ENCODE measurements around the gene TTLL9. TPM values are rescaled to one million over a fixed set of nuclear protein-coding genes. Genes with fewer than 3 reads are reported as not detected.
A peak's percentile ranks its signal among the peaks of the same experiment; 100 is the strongest.

The TTLL9 gene
- total RNA-seq, 5 donors from 2014 or later (not counting 1 experiment from before 2014, with no cell fraction given): 0.16 TPM; not detected in 4

- Histone ChIP-seq H3K4me1 (ENCODE audit: control insufficient read depth in 1 of 2, extremely low read depth in 1 of 2, insufficient read depth in 2 of 2, low read length in 2 of 2) (peaks cover 3 to 19% of the 10 kb centered on the region in 2 experiments), H3K9me3 (no peaks in the 10 kb centered on the region), H3K36me3 (ENCODE audit: control insufficient read depth in 2 of 2, extremely low read depth in 1 of 2, insufficient read depth in 1 of 2, low read length in 1 of 2) (no peaks in the 10 kb centered on the region), H3K27ac (ENCODE audit: low read length) (no peak overlapping the region), H3K4me3 (ENCODE audit: control insufficient read depth in 1 of 2, extremely low read depth in 1 of 2, low read length in 1 of 2) (peak overlapping the region; percentile 29 to 69), H3K27me3 (replicated peaks in 1 of 2; ENCODE audit: control insufficient read depth in 2 of 2, extremely low read depth in 1 of 2, insufficient read depth in 2 of 2, low read length in 1 of 2) (peaks cover 0 to 56% of the 10 kb centered on the region in 2 experiments)
- no peaks in the 10 kb centered on the region for H3K36me3 Mint-ChIP-seq
- H3K27ac Mint-ChIP-seq: no peak overlapping the region
- peaks cover 11 to 15% (median 12%) of the 10 kb centered on the region in 3 donors for H3K4me1 Mint-ChIP-seq
- peaks cover 5 to 30% of the 10 kb centered on the region in 2 donors for H3K27me3 Mint-ChIP-seq
- ChIA-PET POLR2A (interaction anchor here (0.7 kb wide), 2 partner anchors 13 to 110 kb away, joined by 3 to 4 read pairs; no protein-coding TSS in a partner anchor), CTCF (interaction anchor here in 1 of 2 donors (1.0 to 1.6 kb wide), 3 partner anchors 12 to 91 kb away, joined by 3 to 4 read pairs (median 3); partner anchors contain the start of gene PDRG1)
- H3K4me3 Mint-ChIP-seq: peak overlapping the region; percentile 9 to 84 (median 39)
- DNase-seq (no peak), ATAC-seq (replicated peaks in 1 of 4) (no peak)
- WGBS (ENCODE audit: insufficient coverage): 51% methylated on average over 9 of the region's 15 CpGs
- no peaks in the 10 kb centered on the region for H3K9me3 Mint-ChIP-seq
These were observed 9.9 kb upstream of the TTLL9 start for GRCh38 chr20:31860390-31861134.

GRCh38 chr20:31861135-31861384, 9.4 kb upstream of the TTLL9 start:
- Mint-ChIP-seq H3K9me3 (no peaks in the 10 kb centered on the region), H3K4me1 (peaks cover 11 to 15% (median 12%) of the 10 kb centered on the region in 3 donors), H3K36me3 (no peaks in the 10 kb centered on the region), H3K27ac (no peak overlapping the region), H3K27me3 (peaks cover 5 to 30% of the 10 kb centered on the region in 2 donors), H3K4me3 (peak overlapping the region in 2 of 3 donors; percentile 39 to 84)
- no peaks in the 10 kb centered on the region for H3K9me3 ChIP-seq
- no peaks in the 10 kb centered on the region for H3K36me3 ChIP-seq (ENCODE audit: control insufficient read depth in 2 of 2, extremely low read depth in 1 of 2, insufficient read depth in 1 of 2, low read length in 1 of 2)
- H3K27ac ChIP-seq (ENCODE audit: low read length): no peak overlapping the region
- ChIA-PET CTCF (interaction anchor here in 1 of 2 donors (1.0 to 1.6 kb wide), 2 partner anchors 10 to 91 kb away, joined by 3 to 4 read pairs; partner anchors contain the start of gene PDRG1), POLR2A (no interaction called here)
- peak overlapping the region; percentile 29 to 69 for H3K4me3 ChIP-seq (ENCODE audit: control insufficient read depth in 1 of 2, extremely low read depth in 1 of 2, low read length in 1 of 2)
- H3K4me1 ChIP-seq (ENCODE audit: control insufficient read depth in 1 of 2, extremely low read depth in 1 of 2, insufficient read depth in 2 of 2, low read length in 2 of 2): peaks cover 3 to 19% of the 10 kb centered on the region in 2 experiments
- DNase-seq (no peak), ATAC-seq (replicated peaks in 1 of 4) (peak in 3 of 4 experiments; percentile 48 to 50 (median 49))
- peaks cover 0 to 55% of the 10 kb centered on the region in 2 experiments for H3K27me3 ChIP-seq (replicated peaks in 1 of 2; ENCODE audit: control insufficient read depth in 2 of 2, extremely low read depth in 1 of 2, insufficient read depth in 2 of 2, low read length in 1 of 2)
- WGBS (ENCODE audit: insufficient coverage): 2% methylated on average over 18 of the region's 20 CpGs

- Histone ChIP-seq H3K4me3 (ENCODE audit: control insufficient read depth in 1 of 2, extremely low read depth in 1 of 2, low read length in 1 of 2) (peak overlapping the region; percentile 29 to 69), H3K36me3 (ENCODE audit: control insufficient read depth in 2 of 2, extremely low read depth in 1 of 2, insufficient read depth in 1 of 2, low read length in 1 of 2) (no peaks in the 10 kb centered on the region), H3K27ac (ENCODE audit: low read length) (no peak overlapping the region), H3K9me3 (no peaks in the 10 kb centered on the region), H3K4me1 (ENCODE audit: control insufficient read depth in 1 of 2, extremely low read depth in 1 of 2, insufficient read depth in 2 of 2, low read length in 2 of 2) (peaks cover 3 to 19% of the 10 kb centered on the region in 2 experiments), H3K27me3 (replicated peaks in 1 of 2; ENCODE audit: control insufficient read depth in 2 of 2, extremely low read depth in 1 of 2, insufficient read depth in 2 of 2, low read length in 1 of 2) (peaks cover 0 to 50% of the 10 kb centered on the region in 2 experiments)
- H3K27me3 Mint-ChIP-seq: peaks cover 5 to 30% of the 10 kb centered on the region in 2 donors
- 15% methylated on average over 30 of the region's 60 CpGs for WGBS (ENCODE audit: insufficient coverage)
- H3K9me3 Mint-ChIP-seq: no peaks in the 10 kb centered on the region
- H3K4me3 Mint-ChIP-seq: peak overlapping the region; percentile 49 to 84 (median 70)
- DNase-seq (peak; percentile 28 to 77 (median 56)), ATAC-seq (replicated peaks in 1 of 4) (peak; percentile 87 to 94 (median 89))
- H3K4me1 Mint-ChIP-seq: peaks cover 11 to 15% (median 12%) of the 10 kb centered on the region in 3 donors
- H3K36me3 Mint-ChIP-seq: no peaks in the 10 kb centered on the region
- ChIA-PET CTCF (interaction anchor here in 1 of 2 donors (1.0 to 1.6 kb wide), 2 partner anchors 9 to 90 kb away, joined by 3 to 4 read pairs; partner anchors contain the start of gene PDRG1), POLR2A (no interaction called here)
- no peak overlapping the region for H3K27ac Mint-ChIP-seq
These were observed 8.9 kb upstream of the TTLL9 start for GRCh38 chr20:31861385-31862156.

- H3K36me3 ChIP-seq (ENCODE audit: control insufficient read depth in 2 of 2, extremely low read depth in 1 of 2, insufficient read depth in 1 of 2, low read length in 1 of 2): no peaks in the 10 kb centered on the region
- 100% methylated on average over 2 of the region's 5 CpGs for WGBS (ENCODE audit: insufficient coverage)
- H3K9me3 ChIP-seq: no peaks in the 10 kb centered on the region
- DNase-seq (no peak), ATAC-seq (replicated peaks in 1 of 4) (no peak)
- CTCF ChIA-PET: interaction anchor here in 1 of 2 donors (1.0 to 1.6 kb wide), 2 partner anchors 9 to 90 kb away, joined by 3 to 4 read pairs; partner anchors contain the start of gene PDRG1
- H3K27me3 ChIP-seq (replicated peaks in 1 of 2; ENCODE audit: control insufficient read depth in 2 of 2, extremely low read depth in 1 of 2, insufficient read depth in 2 of 2, low read length in 1 of 2): peaks cover 0 to 45% of the 10 kb centered on the region in 2 experiments
- no peaks in the 10 kb centered on the region for H3K9me3 Mint-ChIP-seq
- no peak overlapping the region for H3K27ac Mint-ChIP-seq
- peaks cover 11 to 15% (median 12%) of the 10 kb centered on the region in 3 donors for H3K4me1 Mint-ChIP-seq
- H3K4me1 ChIP-seq (ENCODE audit: control insufficient read depth in 1 of 2, extremely low read depth in 1 of 2, insufficient read depth in 2 of 2, low read length in 2 of 2): peaks cover 3 to 19% of the 10 kb centered on the region in 2 experiments
- H3K27me3 Mint-ChIP-seq: peaks cover 5 to 30% of the 10 kb centered on the region in 2 donors
- no peak overlapping the region for H3K4me3 ChIP-seq (ENCODE audit: control insufficient read depth in 1 of 2, extremely low read depth in 1 of 2, low read length in 1 of 2)
- POLR2A ChIA-PET: no interaction called here
- no peaks in the 10 kb centered on the region for H3K36me3 Mint-ChIP-seq
- H3K4me3 Mint-ChIP-seq: peak overlapping the region; percentile 49 to 84 (median 70)
- H3K27ac ChIP-seq (ENCODE audit: low read length): no peak overlapping the region
These were observed 8.3 kb upstream of the TTLL9 start for GRCh38 chr20:31862157-31862470.

- Mint-ChIP-seq H3K4me3 (peak overlapping the region in 2 of 3 donors; percentile 21 to 84), H3K36me3 (no peaks in the 10 kb centered on the region), H3K27me3 (peaks cover 3 to 30% of the 10 kb centered on the region in 2 donors), H3K9me3 (no peaks in the 10 kb centered on the region), H3K27ac (no peak overlapping the region), H3K4me1 (peaks cover 11 to 15% (median 12%) of the 10 kb centered on the region in 3 donors)
- Histone ChIP-seq H3K4me1 (ENCODE audit: control insufficient read depth in 1 of 2, extremely low read depth in 1 of 2, insufficient read depth in 2 of 2, low read length in 2 of 2) (peaks cover 3 to 19% of the 10 kb centered on the region in 2 experiments), H3K36me3 (ENCODE audit: control insufficient read depth in 2 of 2, extremely low read depth in 1 of 2, insufficient read depth in 1 of 2, low read length in 1 of 2) (no peaks in the 10 kb centered on the region), H3K27me3 (replicated peaks in 1 of 2; ENCODE audit: control insufficient read depth in 2 of 2, extremely low read depth in 1 of 2, insufficient read depth in 2 of 2, low read length in 1 of 2) (peaks cover 0 to 41% of the 10 kb centered on the region in 2 experiments), H3K4me3 (ENCODE audit: control insufficient read depth in 1 of 2, extremely low read depth in 1 of 2, low read length in 1 of 2) (no peak overlapping the region), H3K27ac (ENCODE audit: low read length) (no peak overlapping the region), H3K9me3 (no peaks in the 10 kb centered on the region)
- ChIA-PET CTCF (no interaction called here), POLR2A (no interaction called here)
- ATAC-seq (replicated peaks in 1 of 4) (no peak), DNase-seq (no peak)
- whole genome bisulfite sequencing (ENCODE audit: insufficient coverage): 98% methylated on average over 7 of the region's 8 CpGs
These were observed 7.9 kb upstream of the TTLL9 start for GRCh38 chr20:31862506-31862905.

Data from T-cell (primary cell).